ENCODE data around the gene TTC34. TPM values are rescaled to one million over a fixed set of nuclear protein-coding genes. Genes with fewer than 3 reads are reported as not detected.

Gene TTC34
- total RNA-seq, 1 experiment from 2014 or later: 1.3 TPM

- H3K4me2 ChIP-seq (ENCODE audit: low read length): no peak overlapping the region
- H3K9ac ChIP-seq (ENCODE audit: low read length): no peak overlapping the region
- POLR2A ChIA-PET: no interaction called here
- H3K9me3 ChIP-seq (ENCODE audit: control insufficient read depth in 1 of 2, insufficient read depth in 1 of 2, low read depth in 1 of 2, low read length in 2 of 2): peaks cover 0 to 13% of the 10 kb centered on the region in 2 experiments; a peak in 2 of 4 replicates
- intact Hi-C loops (cut with micrococcal nuclease): no loop called here
- BruUV-seq (replicated peaks): no TSS peak
- no peaks in the 10 kb centered on the region for H3K9me2 ChIP-seq (ENCODE audit: insufficient read depth)
- H3K4me1 ChIP-seq (ENCODE audit: control insufficient read depth in 1 of 2, insufficient read depth in 2 of 2, low read length in 2 of 2): peaks cover 0 to 6% of the 10 kb centered on the region in 2 experiments; a peak in 2 of 4 replicates
- RAD21 ChIA-PET (ENCODE audit: low non-redundant PET in 1 of 2, low total read pairs in 2 of 2, uncharacterized antibody in 2 of 2, unreplicated experiment in 2 of 2): no interaction called here
- DNase-seq (ENCODE audit: low read depth, low spot score) (no peak), ATAC-seq (no peak)
- no peaks in the 10 kb centered on the region for H3K36me3 ChIP-seq (ENCODE audit: control insufficient read depth in 1 of 2, insufficient read depth in 2 of 2, low read length in 2 of 2)
- CTCF ChIA-PET: no interaction called here
- H3K27me3 ChIP-seq (ENCODE audit: insufficient read depth, low read length): no peaks in the 10 kb centered on the region
- no peaks in the 10 kb centered on the region for H3K79me2 ChIP-seq (ENCODE audit: insufficient read depth, low read length)
- H3K4me3 ChIP-seq (replicated peaks in 1 of 2; ENCODE audit: low read depth in 1 of 2, low read length in 2 of 2): no peak overlapping the region
- no peak for TF ChIP-seq SP1 (IDR thresholded peaks at IDR 0.05; ENCODE audit: low read depth)
- TF ChIP-seq CTCF (IDR thresholded peaks at IDR 0.05 in 2 of 3, conservative IDR thresholded peaks at IDR 0.05 in 1 of 3; ENCODE audit: borderline replicate concordance in 1 of 3, insufficient read depth in 1 of 3, low read depth in 2 of 3, low read length in 2 of 3): no peak
- no peak for TF ChIP-seq ZFX (IDR thresholded peaks at IDR 0.05)
- no peak for TF ChIP-seq JUND (IDR thresholded peaks at IDR 0.05)
- TF ChIP-seq EZH2 (IDR thresholded peaks at IDR 0.05): no peak
- TF ChIP-seq POLR2AphosphoS5 (IDR thresholded peaks at IDR 0.05; ENCODE audit: low read depth, low read length): no peak
- TF ChIP-seq FOSL1 (IDR thresholded peaks at IDR 0.05; ENCODE audit: low read depth): no peak
- no peak for TF ChIP-seq YY1 (IDR thresholded peaks at IDR 0.05; ENCODE audit: extremely low read depth, insufficient replicate concordance, low read depth, low read length)
- no peak for TF ChIP-seq CBX3 (IDR thresholded peaks at IDR 0.05; ENCODE audit: low read depth)
- TF ChIP-seq ATF3 (IDR thresholded peaks at IDR 0.05): no peak
- TF ChIP-seq ELF1 (IDR thresholded peaks at IDR 0.05; ENCODE audit: borderline replicate concordance, low read depth): no peak
- TF ChIP-seq ZNF274 (IDR thresholded peaks at IDR 0.05; ENCODE audit: low read depth, low read length): no peak
- no peak for TF ChIP-seq REST (IDR thresholded peaks at IDR 0.05; ENCODE audit: low read depth)
- TF ChIP-seq CEBPB (IDR thresholded peaks at IDR 0.05; ENCODE audit: low read depth): no peak
- TF ChIP-seq RAD21 (IDR thresholded peaks at IDR 0.05; ENCODE audit: low read depth): no peak
- no peak overlapping the region for H2AFZ ChIP-seq (ENCODE audit: low read depth, low read length, poor library complexity, severe bottlenecking)
- no peaks in the 10 kb centered on the region for H4K20me1 ChIP-seq (ENCODE audit: insufficient read depth)
- H3K27ac ChIP-seq (ENCODE audit: low read depth, low read length): no peak overlapping the region
Observed at GRCh38 chr1:2632051-2632430, 169.5 kb downstream of the TTC34 start.
